GM18861 (cell line): ENCODE results near the gene RPL10.
"Not testable (repeated sequence)": the region's sequence is repeated elsewhere in the genome, so short reads cannot be mapped to it uniquely, and the experiment has no call there.

Experiments used
- ATAC-seq: cut with Tn5 transposase; IDR thresholded peaks from one replicate; pipeline ENCODE4 v1.9.1; 2021; ENCODE audit not compliant: unreplicated experiment

The RPL10 gene

GRCh38 chrX:154399527-154400368 is 1.6 kb downstream of the RPL10 start:
- no peak for ATAC-seq

- not testable (repeated sequence) for ATAC-seq
Measured at GRCh38 chrX:154400369-154400817, 2.2 kb downstream of the RPL10 start.

- no peak for ATAC-seq
Measured at GRCh38 chrX:154401045-154401799, 3.0 kb downstream of the RPL10 start.

DNA sequence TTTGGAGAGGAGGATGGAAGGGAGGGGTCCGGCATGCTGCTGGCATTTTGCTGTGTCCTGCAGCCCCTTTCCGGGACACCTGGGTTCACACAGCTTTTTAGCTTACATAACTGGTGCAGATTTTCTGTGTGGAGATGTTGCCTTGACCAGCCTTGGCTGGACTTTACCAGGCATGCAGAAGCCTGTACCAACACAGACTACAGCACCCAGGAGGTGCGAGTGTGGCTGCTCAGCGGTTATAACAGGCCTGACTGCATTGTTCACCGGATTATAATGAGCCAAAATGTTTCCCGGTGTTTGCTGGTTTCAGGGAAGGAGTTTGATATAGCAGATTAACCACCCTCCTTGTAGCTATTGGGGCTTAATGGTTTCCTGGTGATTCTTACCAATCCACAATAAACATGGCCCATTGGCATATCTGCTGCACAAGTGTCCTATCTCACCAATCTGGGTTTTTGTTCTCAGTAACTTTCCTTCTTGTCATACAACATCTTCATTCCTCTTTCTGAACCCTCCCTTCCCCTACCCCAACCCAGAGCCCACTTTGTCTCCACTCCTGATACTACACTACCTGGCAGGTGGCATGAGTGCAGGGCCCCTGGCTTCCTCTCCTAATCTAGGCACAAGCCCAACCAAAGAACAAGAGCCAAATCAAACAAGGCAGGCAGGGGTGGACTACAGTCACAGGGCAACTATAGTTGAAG is 3.9 kb downstream of the RPL10 start:
- no peak for ATAC-seq

DNA sequence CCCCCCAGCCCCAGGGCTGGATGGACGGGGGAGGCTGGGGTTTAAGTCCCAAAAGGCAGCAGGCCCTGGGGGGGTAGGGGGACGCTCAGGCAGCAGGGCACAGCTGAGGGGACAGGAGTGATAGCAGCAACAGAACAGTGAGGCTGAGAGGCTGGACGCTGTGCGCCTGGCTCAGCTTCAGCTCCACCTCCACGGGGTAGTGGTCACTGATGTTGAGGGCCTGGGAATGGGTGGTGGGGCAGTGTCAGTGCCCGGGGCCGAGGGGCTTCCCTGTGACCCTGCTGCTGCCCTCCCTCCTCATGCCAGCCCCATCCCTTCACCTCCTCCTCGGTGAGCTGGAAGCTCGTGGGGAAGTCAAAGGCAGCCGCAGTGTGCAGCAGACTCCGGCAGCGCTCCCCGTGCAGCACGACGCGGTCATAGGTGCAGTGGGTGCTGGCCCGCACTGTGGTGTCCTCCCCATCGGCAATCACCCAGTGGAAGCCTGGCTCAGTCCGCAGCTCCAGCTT is 4.5 kb downstream of the RPL10 start:
- no peak for ATAC-seq

DNA sequence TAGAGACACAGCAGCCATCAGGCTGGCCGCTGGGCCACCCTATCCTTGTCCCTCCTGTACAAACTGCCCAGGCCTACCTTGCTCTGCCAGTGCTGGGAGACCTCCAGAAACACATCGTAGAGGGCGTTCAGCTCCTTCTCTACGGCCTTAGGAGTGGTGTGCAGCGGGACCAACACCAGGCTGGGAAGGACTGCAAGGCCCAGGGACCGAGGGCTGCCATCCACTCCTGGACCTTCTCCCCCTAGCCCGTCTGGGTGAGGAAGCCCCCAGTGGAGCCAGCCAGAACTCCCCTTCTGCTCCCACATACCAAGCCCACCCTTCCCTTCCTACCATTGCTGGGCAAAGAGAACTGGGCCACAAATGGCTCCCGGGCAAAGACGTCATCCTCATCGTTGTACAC is 5.0 kb downstream of the RPL10 start:
- no peak for ATAC-seq

GRCh38 chrX:154403858-154404257 is 5.7 kb downstream of the RPL10 start:
- ATAC-seq: no peak

GRCh38 chrX:154404625-154405192 is 6.5 kb downstream of the RPL10 start:
- no peak for ATAC-seq

- no peak for ATAC-seq
Measured at GRCh38 chrX:154408659-154409221, 10.6 kb downstream of the RPL10 start.

DNA sequence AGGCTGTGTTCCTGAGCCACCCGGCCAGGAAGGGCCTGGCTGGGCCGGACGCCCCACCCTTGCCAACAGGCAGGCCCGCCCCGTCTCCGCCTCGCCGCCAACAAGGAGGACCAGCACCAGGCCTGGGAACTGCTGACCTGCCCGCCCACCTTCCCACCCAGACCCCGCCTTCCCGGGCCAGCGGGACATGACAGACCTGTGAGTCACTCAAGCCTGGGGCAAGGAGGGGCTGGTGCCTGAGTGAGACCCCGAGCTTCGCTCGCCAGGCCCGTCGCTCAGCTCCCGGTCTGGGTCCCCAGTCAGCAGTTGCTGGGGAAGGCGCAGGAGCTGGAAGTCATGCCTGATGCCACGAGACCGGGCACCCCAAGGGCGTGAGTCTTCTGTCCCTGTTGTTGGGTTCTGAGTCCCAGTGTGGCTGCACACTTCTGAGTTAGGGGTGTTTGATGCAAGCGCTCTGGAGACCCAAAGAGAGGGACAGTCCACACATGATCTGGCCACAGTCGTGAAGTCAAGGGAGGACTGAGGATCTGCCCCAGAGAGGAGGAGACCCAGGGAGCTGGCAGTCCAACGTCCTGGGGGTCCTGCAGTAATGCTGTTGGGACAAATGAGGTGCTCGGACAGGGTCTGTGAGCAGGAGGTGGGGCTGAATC is 11.2 kb downstream of the RPL10 start, which contains the start of gene DNASE1L1:
TSS of gene DNASE1L1 (minus strand) at position 33 of the 650 bp plus-strand sequence. CDS start 3,686 bp downstream, outside the sequence.
- ATAC-seq: peak; percentile 29

- no peak for ATAC-seq
Measured at GRCh38 chrX:154411981-154412340, 13.8 kb downstream of the RPL10 start.

DNA sequence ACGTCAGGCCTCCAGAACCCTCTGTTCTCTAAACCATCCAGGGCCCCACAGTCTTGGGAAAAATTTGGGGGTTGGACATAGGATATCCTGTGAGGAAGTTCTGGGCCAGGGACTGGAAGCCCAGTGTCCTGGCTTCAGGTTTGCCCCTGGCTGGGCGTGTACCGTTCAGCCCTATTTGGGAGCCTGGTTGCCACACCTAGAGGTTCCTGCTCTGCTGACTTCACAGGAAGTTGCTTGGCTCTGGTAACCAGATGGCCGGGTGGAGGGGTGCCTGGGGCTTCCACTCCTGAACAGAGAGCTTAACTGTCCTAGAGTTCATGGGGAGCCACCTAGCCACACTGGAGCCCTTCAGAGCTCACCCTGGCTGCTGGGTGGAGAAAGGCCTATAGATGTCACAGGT is 14.3 kb downstream of the RPL10 start:
- ATAC-seq: no peak

GRCh38 chrX:154413142-154413541 is 15.0 kb downstream of the RPL10 start:
- ATAC-seq: no peak

GRCh38 chrX:154417157-154417556 is 19.0 kb downstream of the RPL10 start:
- no peak for ATAC-seq

DNA sequence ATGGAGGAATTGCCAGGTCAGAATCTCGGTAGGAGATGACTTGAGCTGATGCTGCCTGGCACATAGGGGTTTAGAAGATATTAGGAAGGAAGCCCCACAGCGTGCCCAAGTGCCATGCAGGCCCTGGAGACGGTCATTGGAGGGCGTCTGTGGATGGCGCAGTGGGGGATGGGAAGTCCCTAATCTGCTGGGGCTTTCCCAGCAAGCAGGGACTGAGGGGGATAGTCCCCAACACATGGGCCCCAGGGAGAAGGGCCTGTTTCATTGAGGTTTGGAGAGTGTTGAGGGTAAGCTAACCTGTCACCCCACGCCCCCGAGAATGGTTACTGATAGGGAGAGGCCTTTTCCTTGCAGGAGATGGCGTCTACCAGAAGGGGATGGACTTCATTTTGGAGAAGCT is 21.0 kb downstream of the RPL10 start:
- ATAC-seq: no peak

DNA sequence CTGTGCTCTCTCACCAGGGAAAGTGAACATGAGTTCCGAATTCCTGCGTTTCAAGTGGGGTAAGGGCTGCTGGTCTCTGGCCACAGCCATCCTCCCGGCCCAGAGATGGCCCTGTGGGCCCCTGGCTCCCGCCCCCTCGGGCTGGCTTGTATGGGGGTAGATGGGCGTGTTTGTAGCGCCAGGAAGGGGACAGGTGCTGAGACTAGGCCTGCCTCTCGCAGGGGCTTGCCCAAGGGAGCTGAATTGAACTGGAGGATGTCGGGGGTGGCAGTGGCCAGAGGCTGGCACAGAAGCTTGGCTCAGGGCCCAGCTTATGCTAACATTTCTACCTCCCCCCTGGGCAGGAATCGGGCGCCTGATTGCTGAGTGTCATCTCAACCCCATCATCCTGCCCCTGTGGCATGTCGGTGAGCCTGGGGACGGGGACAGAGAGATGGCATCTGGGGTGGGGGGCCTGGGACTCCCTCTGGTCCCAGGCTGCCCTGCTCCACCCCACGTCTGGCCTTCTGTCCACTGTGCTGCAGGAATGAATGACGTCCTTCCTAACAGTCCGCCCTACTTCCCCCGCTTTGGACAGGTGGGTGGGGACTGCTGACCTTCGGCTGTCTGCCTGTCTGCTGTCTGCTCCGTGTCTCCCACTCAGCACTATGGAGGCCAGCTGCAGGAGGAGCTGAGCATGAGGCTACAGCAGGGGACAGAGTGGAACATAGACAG is 21.7 kb downstream of the RPL10 start:
- no peak for ATAC-seq

GRCh38 chrX:154420402-154420756 is 22.2 kb downstream of the RPL10 start:
- no peak for ATAC-seq

- no peak for ATAC-seq
Measured at GRCh38 chrX:154426916-154427770, 29.0 kb downstream of the RPL10 start.
